ENCODE measurements around the gene COTL1.

- TF ChIP-seq CTCF (conservative IDR thresholded peaks at IDR 0.05; ENCODE audit: low read length): no peak
- TF ChIP-seq EZH2phosphoT487 (IDR thresholded peaks at IDR 0.05; ENCODE audit: borderline replicate concordance): no peak
Observed at GRCh38 chr16:84647828-84648594, 30.1 kb upstream of the COTL1 start, which contains the start of gene KLHL36.

Data from Loucy (cell line).